ENCODE measurements around the gene SLCO4A1. TPM values are rescaled to one million over a fixed set of nuclear protein-coding genes. Genes with fewer than 3 reads are reported as not detected.
A peak's percentile ranks its signal among the peaks of the same experiment; 100 is the strongest.

Gene SLCO4A1
- total and polyA plus RNA-seq, 9 of the 15 experiments (the other 6 are each of a cell fraction or from before 2014, with no cell fraction given): 1.6 to 21.9 (median 12.8) TPM

DNA sequence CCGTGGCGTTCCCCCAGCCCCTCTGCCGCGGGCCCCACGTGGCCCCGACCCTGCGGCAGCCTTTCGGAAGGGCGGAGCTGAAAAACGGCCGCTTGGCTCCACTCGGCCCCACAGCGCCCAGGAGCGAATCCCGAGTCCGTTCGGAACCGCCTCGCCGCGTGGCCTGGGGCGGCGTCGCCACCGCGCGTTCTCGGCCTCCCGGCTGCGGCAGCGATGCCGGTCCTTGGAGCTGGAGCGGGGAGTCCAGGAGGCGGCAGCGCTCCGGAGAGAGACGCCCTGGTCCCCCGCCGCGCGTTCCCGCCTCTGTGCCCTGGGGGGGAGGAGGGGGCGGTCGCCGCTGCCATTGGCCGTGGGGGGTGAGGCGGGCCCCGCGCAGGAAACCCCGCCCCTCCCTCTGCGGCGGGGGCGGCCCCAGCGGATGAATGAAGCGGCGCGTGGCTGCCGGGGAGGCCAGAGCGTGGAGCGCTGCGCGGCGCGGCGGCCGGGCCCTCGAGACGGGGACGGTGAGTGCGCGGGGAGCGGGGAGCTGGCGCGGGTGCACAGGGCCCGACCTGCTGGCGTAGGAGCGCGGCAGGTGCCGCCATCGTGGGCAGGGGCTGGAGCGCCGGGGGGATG is at the start of gene SLCO4A1 (continued):
- TF ChIP-seq CHD7 (IDR thresholded peaks at IDR 0.05; ENCODE audit: low read depth, low read length) (no peak), YY1 (IDR thresholded peaks at IDR 0.05; ENCODE audit: borderline replicate concordance in 1 of 3, control insufficient read depth in 1 of 3, extremely low read depth in 1 of 3, insufficient read depth in 3 of 3, insufficient read length in 1 of 3, insufficient replicate concordance in 2 of 3, low read depth in 1 of 3, low read length in 2 of 3) (peak; percentile 6 to 69 (median 54)), ATF1 (CRISPR knock-in tag; IDR thresholded peaks at IDR 0.05) (no peak), ATF1 (tag; IDR thresholded peaks at IDR 0.05) (no peak), PML (IDR thresholded peaks at IDR 0.05; ENCODE audit: low read length) (no peak), ZHX1 (conservative IDR thresholded peaks at IDR 0.05; ENCODE audit: low read length) (no peak)
- TF ChIP-seq, protein P1, sequence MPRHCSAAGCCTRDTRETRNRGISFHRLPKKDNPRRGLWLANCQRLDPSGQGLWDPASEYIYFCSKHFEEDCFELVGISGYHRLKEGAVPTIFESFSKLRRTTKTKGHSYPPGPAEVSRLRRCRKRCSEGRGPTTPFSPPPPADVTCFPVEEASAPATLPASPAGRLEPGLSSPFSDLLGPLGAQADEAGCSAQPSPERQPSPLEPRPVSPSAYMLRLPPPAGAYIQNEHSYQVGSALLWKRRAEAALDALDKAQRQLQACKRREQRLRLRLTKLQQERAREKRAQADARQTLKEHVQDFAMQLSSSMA (CRISPR knock-in tag; IDR thresholded peaks at IDR 0.05): no peak
- TF ChIP-seq, protein P2, sequence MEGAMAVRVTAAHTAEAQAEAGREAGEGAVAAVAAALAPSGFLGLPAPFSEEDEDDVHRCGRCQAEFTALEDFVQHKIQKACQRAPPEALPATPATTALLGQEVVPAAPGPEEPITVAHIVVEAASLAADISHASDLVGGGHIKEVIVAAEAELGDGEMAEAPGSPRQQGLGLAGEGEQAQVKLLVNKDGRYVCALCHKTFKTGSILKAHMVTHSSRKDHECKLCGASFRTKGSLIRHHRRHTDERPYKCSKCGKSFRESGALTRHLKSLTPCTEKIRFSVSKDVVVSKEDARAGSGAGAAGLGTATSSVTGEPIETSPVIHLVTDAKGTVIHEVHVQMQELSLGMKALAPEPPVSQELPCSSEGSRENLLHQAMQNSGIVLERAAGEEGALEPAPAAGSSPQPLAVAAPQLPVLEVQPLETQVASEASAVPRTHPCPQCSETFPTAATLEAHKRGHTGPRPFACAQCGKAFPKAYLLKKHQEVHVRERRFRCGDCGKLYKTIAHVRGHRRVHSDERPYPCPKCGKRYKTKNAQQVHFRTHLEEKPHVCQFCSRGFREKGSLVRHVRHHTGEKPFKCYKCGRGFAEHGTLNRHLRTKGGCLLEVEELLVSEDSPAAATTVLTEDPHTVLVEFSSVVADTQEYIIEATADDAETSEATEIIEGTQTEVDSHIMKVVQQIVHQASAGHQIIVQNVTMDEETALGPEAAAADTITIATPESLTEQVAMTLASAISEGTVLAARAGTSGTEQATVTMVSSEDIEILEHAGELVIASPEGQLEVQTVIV (CRISPR knock-in tag; IDR thresholded peaks at IDR 0.05; ENCODE audit: borderline replicate concordance): no peak

Data from K562 (cell line).